Stimulated activated CD8-positive, alpha-beta memory T cell treated with anti-CD3 and anti-CD28 coated beads, Interleukin-4, amount 100 ng/mL, for 4 hours (primary cell): ENCODE data around the gene PRSS12.
"Not testable (repeated sequence)": the region's sequence is repeated elsewhere in the genome, so short reads cannot be mapped to it uniquely, and the experiment has no call there.

Source experiments
- DNase-seq, 2 donors: peaks; one replicate each; pipeline ENCODE4 v3.0.0-alpha.2; 2020; ENCODE audit warnings: low read depth in 2 of 2, low spot score in 1 of 2

The PRSS12 gene, protein sequence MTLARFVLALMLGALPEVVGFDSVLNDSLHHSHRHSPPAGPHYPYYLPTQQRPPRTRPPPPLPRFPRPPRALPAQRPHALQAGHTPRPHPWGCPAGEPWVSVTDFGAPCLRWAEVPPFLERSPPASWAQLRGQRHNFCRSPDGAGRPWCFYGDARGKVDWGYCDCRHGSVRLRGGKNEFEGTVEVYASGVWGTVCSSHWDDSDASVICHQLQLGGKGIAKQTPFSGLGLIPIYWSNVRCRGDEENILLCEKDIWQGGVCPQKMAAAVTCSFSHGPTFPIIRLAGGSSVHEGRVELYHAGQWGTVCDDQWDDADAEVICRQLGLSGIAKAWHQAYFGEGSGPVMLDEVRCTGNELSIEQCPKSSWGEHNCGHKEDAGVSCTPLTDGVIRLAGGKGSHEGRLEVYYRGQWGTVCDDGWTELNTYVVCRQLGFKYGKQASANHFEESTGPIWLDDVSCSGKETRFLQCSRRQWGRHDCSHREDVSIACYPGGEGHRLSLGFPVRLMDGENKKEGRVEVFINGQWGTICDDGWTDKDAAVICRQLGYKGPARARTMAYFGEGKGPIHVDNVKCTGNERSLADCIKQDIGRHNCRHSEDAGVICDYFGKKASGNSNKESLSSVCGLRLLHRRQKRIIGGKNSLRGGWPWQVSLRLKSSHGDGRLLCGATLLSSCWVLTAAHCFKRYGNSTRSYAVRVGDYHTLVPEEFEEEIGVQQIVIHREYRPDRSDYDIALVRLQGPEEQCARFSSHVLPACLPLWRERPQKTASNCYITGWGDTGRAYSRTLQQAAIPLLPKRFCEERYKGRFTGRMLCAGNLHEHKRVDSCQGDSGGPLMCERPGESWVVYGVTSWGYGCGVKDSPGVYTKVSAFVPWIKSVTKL

DNA sequence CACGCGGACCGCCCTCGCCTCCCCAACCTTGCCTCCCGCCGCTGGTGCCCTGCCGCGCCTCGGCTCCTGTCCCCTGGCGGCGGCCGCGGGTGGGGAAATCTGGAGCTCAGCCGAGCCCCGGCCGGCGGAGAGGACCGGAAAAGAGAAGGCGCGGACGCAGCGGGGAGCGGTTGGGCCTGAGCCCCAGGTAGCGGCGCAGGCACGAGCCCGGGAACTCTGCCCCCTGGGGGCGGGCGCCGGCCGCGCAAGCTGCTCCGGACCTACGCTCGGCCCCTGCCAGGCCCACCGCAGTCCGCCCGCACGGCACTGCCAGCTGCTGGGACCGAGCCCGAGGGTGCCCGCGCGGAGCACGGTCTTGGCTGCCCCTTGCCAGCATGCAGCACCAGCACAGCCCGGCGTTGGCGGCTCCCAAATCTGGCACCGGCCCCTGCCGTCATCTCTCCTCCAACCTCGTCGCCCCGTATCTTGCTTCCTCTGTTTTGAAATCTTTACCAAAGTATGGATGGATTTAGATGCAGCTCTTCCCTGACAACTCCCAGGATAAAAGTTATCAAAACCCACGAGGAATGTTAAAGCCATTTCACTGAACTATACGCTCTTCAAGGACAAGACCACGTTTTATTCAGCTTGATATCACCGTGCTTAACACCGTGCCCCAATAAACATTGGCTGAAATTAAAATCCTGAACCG is at the start of gene PRSS12:
Gene PRSS12 (minus strand): TSS at position 161 of the 691 bp plus-strand sequence. CDS start 283 bp downstream, outside the sequence.
- DNase-seq, result no peak

- no peak for DNase-seq
These were observed 47.6 kb upstream of the PRSS12 start for GRCh38 chr4:118400356-118400755.

GRCh38 chr4:118399883-118400282 is 47.1 kb upstream of the PRSS12 start:
- DNase-seq, result not testable (repeated sequence)

DNA sequence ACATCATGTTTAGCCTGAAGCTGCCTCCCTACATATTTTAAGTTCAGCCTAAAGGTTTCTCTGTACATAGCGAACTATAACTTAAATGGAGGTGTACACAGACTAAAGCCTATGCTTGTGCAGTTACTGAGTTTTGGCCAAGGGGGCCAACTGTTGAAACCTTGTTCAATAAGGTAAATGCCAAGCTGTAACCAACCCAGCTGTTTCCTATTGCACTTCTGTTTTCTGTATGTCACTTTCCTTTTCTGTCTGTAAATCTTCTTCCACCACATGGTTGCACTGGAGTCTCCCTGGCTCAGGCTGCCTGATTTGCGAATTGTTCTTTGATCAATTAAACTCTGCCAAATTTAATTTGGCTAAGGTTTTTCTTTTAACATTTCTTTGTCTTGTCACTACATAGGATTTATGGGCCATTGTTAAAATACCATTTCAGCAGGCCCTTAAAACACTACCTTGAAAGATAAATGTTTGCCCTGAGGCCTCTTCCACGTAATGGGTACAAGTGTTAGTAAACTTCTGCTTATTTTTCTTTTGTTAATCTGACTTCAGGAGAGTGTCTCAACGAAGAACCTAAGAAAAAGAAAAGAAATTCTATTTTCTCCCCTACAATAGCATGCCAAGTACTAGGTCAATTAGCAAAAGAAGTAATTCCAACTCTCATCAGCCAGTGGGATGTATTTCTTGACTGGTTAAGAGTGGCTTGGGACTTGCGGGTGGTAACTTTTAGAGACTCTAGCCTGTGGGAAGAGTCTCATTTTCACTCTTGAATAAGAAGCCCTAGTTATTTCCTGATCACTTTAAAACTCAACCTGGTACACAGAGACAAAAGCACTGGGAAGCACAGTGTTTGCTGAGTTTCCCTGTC is 45.7 kb upstream of the PRSS12 start:
- DNase-seq, result no peak

DNA sequence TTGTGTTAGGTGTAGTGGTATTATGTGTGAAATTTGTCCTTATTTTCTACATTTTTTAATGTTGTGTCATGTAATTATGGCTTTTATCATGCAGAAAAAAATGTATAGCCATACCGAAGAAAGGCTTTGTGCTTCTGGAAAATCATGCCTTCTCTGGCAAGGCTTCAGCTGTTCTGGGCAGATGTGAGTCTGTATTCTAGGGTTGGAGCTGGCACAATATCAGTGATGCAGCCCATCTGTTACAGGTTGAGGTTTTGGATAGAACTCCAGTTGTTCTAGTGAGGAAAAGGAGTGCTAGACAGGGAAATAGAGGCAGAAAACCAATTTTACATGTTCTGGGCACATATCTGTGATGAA is 44.8 kb upstream of the PRSS12 start:
- DNase-seq, result no peak

DNA sequence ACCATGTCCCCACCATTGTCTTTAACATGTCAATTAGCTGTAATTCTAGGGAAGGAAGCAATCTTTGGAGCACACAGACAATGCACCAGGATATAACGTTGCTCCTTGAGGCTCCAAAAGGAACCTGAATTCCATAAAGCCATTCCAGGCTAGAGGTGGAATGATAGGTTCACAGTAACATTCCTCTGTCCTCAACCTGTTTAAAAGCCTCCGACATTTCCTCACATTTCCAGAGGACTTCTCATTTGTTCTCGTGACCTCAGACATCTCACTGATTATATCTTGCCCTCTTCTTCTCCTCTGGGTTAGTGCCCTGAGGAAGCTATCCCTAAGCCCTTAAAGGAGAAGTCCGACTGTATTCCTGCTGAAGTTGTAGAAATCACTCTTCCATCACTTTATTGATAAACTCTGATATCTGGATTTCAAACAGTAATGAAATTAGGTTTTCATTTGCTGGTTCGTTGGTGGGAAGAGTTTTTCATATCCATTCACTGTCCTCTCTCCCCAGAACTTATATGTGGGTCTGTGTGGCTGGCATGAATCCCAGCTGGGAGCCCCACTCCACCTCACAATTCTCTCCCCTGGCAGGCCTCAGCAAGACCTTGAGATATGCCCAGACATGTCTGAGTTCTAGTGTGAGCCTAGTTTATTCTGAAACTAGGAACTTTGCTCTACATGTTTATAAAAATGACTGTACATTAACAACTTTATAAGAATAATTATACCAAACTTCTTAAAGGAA is 44.2 kb upstream of the PRSS12 start:
- no peak for DNase-seq

DNA sequence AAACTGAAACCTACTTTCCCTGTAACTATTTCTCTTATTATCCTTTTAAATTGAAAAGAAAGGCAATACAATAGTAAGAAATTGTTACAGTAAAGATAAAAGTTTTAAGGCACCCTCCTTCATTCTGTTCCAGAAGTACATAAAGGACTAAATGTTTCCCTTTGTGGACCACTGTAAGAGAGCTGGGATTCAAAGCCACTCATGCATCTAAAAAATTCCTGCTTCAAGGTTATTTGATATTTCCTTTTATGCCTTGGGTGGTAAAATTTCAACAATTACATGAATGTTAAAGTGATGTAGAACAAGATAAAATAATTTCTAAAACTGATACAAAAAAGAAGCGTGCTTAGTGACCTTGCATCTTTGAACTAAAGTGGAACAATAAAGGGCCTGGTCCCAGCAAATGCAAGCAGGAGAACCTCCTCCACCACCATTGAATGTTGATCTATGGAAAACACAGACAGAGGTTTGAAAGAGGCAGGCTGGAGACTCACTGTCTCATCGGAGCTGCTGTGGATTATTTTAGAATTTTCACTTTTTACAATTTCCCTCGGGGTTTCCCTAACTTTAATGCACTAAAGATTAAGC is 42.3 kb upstream of the PRSS12 start:
- no peak for DNase-seq

DNA sequence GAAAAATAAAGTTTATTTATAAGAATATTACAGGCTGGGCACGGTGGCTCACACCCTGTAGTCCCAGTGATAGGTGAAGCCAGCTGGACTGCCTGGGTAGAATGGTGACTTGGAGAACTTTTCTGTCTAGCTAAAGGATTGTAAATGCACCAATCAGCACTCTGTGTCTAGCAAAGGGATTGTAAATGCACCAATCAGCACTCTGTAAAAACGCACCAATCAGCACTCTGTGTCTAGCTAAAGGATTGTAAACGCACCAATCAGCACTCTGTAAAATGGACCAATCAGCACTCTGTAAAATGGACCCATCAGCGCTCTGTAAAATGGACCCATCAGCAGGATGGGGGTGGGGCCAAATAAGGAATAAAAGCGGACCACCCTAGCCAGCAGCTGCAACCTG is 39.7 kb upstream of the PRSS12 start:
- DNase-seq, result not testable (repeated sequence)

GRCh38 chr4:118390121-118390520 is 37.3 kb upstream of the PRSS12 start:
- no peak for DNase-seq

- no peak for DNase-seq
These were observed 36.9 kb upstream of the PRSS12 start for GRCh38 chr4:118389721-118390120.

DNA sequence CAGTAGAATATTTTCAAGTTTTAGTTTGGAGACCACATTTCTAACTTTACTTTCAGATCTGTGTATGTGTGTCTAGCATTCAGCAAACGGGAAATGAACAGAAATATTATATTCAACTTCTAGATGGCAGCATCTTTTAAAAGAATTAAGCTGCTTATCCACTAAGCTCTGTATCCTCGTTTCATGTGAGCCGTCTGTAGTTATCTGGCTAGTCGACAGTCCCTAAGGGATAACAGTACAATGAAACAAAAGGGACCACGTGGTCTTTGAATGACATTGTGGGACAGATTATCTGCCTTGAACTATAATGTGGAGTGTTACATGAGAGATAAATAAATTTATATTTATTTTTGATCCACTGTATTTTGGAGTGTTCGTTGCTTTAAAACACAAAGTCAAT is 35.8 kb upstream of the PRSS12 start:
- no peak for DNase-seq

DNA sequence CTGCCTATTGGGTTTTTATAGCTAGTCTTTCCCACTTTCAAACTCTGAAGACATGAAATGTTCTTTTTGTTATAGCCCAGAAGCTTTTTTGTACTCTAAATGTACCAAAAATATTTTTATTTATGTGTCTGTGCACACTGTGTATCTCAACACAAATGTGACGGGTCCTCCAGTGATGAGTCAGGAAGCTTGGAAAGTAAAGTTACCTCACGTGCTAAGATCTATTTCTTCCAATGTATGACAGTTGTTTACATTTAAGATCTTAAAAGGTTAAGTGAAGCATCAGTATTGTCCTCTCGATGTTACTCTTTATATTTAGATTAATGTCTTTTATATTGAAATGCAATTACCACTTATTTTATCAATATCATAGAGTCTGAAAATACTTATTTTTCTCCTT is 29.1 kb upstream of the PRSS12 start:
- DNase-seq, result no peak

DNA sequence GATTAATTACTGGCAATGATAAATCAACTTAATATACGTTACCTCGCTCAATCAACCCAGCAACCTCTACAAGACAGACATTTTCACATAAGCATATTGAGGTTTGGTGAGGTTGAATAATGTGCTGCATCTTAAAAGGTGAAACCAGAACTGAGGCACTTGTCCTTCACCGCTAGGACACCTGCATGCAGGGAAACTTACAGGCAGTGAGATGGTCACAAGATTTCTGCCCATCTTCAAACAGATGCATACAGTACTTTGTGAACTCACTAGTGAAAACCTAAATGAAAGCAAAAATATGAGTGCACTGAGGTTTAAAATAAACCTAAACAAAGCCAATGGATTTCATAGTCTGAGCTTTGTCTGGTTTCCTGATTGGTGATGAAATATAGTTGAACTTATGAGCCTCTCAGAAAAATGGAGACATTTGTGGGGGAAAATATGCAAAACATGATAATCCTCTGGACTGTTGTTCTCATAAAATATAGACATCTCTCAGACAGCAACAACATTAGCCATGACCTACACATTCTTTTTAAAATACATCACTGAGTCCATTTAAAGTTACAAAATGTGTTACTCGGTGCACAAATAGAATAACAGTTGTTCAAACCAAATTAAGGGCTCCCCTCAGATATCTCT is 20.9 kb upstream of the PRSS12 start:
- DNase-seq, result no peak

- no peak for DNase-seq
These were observed 19.4 kb upstream of the PRSS12 start for GRCh38 chr4:118372251-118372650.

DNA sequence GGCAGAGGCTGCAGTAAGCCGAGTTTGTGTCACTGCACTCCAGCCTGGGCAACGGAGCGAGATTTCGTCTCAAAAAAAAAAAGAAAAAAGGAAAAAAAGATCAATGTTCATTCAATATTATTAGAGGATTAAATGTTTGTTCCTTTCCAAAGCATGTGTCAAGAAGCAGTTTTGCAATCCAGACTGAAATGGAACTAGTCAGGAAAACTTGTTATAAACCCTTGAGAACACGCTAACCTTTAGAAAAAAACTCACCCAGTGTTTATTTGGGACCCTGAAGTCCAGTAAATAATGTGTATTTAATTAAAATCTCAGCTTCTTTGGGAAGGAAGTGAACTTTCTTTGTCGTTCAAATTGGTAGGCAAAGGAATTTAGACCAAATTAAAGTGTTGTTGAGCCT is 16.4 kb upstream of the PRSS12 start:
- DNase-seq, result no peak

- DNase-seq, result no peak
These were observed 15.1 kb upstream of the PRSS12 start for GRCh38 chr4:118367872-118368271.

DNA sequence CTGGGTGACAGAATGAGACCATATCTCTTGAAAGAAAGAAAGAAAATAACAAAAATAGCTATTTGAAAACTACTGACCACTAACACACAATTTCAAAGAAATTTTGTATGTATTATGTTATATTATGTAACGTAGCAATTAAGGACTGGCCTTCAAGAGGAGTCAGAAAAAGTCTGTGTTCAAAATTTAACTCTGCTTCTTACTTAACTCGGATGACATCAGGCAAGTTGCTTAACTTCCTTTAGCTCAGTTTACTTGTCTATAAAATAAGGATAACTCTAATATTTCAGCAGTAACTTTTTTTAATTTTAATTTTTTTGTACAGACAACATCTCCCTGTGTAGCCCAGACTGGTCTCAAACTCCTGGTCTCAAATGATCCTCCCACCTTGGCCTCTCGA is 14.6 kb upstream of the PRSS12 start:
- no peak for DNase-seq

DNA sequence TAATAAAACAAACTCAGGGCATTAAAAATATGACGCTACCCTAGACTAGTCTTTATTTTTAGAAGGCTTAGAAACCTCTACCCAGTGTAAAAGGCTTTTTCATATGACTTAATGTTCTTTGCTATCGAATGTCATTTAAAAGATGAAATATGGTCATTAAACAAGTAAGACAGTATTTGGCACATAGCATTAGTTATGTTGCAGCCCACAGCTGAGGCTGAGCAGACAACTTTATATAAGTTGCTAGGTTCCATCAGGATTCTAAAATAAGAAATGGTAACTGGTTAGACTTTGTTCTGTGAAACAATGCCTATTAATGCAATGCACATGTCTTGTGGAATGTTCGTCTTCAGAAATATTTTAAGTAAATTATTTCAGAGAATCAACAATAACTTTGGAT is 10.4 kb upstream of the PRSS12 start:
- DNase-seq, result no peak

- DNase-seq, result no peak
These were observed 8.4 kb upstream of the PRSS12 start for GRCh38 chr4:118361192-118361591.
